ENCODE data around the gene FRMD4A. TPM values are rescaled to one million over a fixed set of nuclear protein-coding genes. Genes with fewer than 3 reads are reported as not detected.

Gene FRMD4A
- total RNA-seq, 1 donor from 2014 or later: 42.3 TPM

DNA sequence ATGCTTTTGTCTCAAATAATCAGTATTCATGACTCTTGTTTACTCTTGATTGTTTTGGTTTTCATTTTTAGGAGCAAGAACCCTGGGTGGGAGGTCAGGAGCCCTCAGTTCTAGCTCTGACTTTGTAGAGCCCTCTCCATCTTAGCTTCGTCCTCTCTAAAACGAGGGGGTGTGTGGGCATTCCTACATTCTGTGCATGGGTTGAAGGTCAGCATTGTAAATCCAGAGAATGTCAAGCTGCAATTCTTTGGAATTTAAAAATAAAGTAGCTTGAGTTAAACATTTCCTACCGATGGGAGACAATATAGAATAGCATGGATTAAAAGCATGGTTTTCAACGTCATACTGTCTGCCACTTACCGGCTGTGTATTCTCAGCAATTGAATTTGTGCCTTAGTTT lies 615.6 kb downstream of the FRMD4A start:
- intact Hi-C loops (cut with DNase I): no loop called here
- DNase-seq (ENCODE audit: missing footprints): no peak
- ATAC-seq: no peak

GRCh38 chr10:13712837-13713581 lies 617.7 kb downstream of the FRMD4A start:
- peak; percentile 81 for ATAC-seq
- intact Hi-C loops (cut with DNase I): no loop called here
- DNase-seq (ENCODE audit: missing footprints): peak; percentile 88

GRCh38 chr10:13712476-13712836 lies 618.3 kb downstream of the FRMD4A start:
- ATAC-seq (no peak), DNase-seq (ENCODE audit: missing footprints) (no peak)
- intact Hi-C loops (cut with DNase I): no loop called here

DNA sequence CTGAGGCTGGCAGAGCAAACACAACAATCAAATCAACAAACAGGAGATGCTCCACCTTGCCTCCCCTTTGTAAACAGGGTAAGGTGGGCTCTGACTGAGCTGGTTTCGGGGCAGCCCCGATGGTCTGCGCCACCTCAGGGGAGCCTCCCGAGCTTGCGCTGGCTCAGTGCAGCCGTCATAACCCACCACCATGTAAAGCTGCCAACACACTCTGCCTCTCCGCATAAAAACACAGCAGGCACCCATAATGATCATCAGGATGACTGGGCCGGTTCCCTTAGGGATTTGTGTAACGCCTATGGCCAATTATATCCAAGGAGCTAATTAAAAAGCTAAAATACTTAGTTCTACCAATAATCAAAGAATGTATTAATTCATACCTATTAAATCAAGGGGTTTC lies 619.4 kb downstream of the FRMD4A start:
- intact Hi-C loops (cut with DNase I): no loop called here
- ATAC-seq (no peak), DNase-seq (ENCODE audit: missing footprints) (no peak)

DNA sequence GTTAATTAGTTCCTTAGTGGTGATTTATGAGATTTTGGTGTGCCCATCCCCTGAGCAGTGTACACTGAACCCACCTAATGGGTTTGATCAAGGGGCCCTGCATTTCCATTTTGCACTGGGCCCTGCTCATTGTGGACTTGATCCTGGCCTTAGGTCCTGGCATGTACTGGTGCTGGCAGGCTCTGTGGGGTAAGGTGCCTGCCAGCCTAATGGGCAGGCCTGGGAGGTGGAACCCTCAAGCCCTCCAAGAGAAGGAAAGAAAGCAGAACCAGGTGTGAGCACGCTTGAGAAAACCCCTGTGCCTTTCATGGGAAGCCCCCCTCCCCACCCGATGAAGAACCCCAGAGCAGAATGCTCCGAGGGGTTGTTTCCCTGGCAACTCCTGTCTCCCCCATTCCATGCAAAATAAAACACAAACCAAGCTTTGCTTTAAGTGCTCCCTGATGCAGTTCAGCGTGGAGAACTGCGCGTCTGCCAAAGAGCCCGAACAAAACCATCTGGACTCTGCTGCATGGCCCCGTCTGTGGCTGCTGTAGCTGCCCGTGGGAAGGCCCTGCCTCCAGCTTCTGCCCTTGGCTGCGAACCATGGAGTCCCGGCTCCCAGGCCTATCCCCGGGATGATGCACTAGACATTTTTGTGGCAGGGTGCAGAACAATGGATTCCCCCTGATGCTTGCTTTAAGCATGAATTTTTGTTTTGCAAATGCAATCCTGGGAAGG lies 620.6 kb downstream of the FRMD4A start:
- intact Hi-C loops (cut with DNase I): loop anchor here (5.0 kb wide), 2 partner anchors 38 to 62 kb away; no protein-coding TSS in a partner anchor
- no peak for ATAC-seq
- no peak for DNase-seq (ENCODE audit: missing footprints)

GRCh38 chr10:13708256-13708990 lies 622.3 kb downstream of the FRMD4A start:
- intact Hi-C loops (cut with DNase I): loop anchor here (5.0 kb wide), 2 partner anchors 36 to 64 kb away; no protein-coding TSS in a partner anchor
- DNase-seq (ENCODE audit: missing footprints) (no peak), ATAC-seq (no peak)

DNA sequence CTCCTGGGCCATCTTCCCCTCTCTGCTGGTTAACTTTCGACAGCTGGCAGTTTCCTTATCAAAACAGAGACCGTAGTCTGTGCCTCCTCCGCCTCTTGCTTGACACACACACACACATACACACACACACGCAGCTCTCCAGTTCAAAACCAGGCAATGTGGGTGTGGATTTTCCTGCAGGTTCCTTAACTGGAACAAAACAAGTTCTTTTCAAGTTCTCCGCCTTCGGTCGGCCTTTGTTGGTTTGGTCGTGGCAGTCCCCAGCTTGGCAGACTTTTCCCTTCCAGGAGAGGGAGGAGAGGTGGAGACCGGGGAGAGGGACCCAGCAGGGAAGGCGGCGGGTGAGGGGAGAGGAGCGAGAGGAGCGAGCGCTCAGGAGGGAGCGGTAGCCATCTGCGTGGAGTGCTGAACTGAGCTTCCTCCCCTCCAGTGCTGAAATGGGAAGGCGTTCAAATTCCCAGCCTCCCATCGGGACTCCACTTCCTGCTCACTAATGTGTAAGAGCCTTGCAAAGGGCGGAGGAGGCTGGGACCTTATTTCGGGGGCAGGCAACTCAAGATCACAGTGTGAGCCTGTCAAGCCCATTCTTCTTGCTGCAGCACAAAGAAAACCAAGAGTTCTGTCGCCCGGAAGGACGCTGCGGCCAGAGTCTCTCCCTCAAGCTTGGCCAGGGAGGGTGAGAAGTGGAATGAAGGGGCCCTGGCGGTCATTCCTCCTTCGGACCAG lies 623.4 kb downstream of the FRMD4A start:
- intact Hi-C loops (cut with DNase I): loop anchor here (1.0 to 5.0 kb wide), 3 partner anchors 23 to 65 kb away; no protein-coding TSS in a partner anchor
- DNase-seq (ENCODE audit: missing footprints) (peak; percentile 88), ATAC-seq (peak; percentile 87)

- ATAC-seq (peak; percentile 6), DNase-seq (ENCODE audit: missing footprints) (no peak)
- intact Hi-C loops (cut with DNase I): loop anchor here (1.0 to 5.0 kb wide), 3 partner anchors 22 to 66 kb away; no protein-coding TSS in a partner anchor
Measured at GRCh38 chr10:13706604-13707003, 624.1 kb downstream of the FRMD4A start.

- intact Hi-C loops (cut with DNase I): loop anchor here (5.0 kb wide), 2 partner anchors 34 to 66 kb away; no protein-coding TSS in a partner anchor
- no peak for ATAC-seq
- DNase-seq (ENCODE audit: missing footprints): no peak
Measured at GRCh38 chr10:13706175-13706574, 624.5 kb downstream of the FRMD4A start.

GRCh38 chr10:13705526-13706174 lies 625.1 kb downstream of the FRMD4A start:
- intact Hi-C loops (cut with DNase I): loop anchor here (5.0 kb wide), 2 partner anchors 33 to 67 kb away; no protein-coding TSS in a partner anchor
- DNase-seq (ENCODE audit: missing footprints) (no peak), ATAC-seq (peak; percentile 62)

DNA sequence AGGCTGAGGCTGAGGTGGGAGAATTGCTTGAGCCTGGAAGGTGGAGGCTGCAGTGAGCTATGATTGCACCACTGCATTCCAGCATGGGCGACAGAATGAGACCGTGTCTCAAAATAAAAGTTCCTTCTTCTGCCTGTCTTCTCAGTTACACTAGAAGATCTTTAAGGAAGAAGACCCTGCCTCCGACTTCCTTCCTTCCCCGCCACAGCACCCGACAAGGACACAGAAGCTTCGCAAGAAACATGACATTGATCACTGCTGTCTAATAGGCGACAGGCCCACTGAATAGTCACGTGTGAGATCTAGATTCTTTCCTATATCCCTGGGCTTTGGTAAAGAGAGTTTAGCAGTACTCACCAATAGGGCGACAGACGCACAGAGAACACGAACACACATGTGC lies 625.8 kb downstream of the FRMD4A start:
- DNase-seq (ENCODE audit: missing footprints) (no peak), ATAC-seq (no peak)
- intact Hi-C loops (cut with DNase I): loop anchor here (5.0 kb wide), 2 partner anchors 33 to 67 kb away; no protein-coding TSS in a partner anchor

- no peak for ATAC-seq
- intact Hi-C loops (cut with DNase I): no loop called here
Measured at GRCh38 chr10:13703997-13704536, 626.7 kb downstream of the FRMD4A start.

GRCh38 chr10:13703101-13703818 lies 627.5 kb downstream of the FRMD4A start:
- intact Hi-C loops (cut with DNase I): no loop called here
- DNase-seq (ENCODE audit: missing footprints) (no peak), ATAC-seq (no peak)

More at GRCh38 chr10:13703997-13704536, 626.7 kb downstream of the FRMD4A start:
- no peak for DNase-seq (ENCODE audit: missing footprints)

DNA sequence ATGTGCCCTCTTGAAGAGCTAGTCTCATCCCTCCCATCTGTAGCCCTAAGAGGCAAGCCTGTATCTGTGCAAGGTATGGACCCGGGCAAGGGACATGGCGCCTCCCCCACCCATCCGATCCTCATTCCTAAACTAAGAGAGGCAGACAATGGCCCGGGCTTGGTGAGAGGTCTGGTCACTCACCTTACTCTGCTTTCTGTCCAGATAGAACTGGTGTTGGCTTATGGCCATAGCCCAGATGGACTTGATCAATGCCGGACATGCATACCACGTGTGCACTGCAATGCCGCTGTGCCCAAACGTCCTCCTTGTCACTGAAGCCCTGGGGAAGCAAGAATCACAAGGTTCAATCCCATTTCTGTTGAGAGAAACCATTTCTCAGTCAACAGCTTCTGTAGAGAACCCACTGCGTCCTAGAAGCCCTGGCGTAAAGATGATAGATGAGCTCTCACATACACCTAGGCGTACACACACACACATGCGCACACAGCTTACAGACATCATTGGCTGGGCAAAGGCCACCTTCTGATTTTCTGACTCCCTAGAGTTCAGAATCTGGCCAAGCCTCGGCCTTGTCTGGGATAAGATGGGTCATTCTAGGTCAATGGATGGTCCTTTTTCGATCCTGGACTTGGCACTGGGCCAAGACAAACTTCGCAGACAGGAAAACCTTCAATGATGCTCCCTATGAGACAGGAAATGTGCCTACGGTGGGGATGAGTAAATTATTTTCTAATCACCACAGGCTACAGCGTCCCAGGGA lies 629.4 kb downstream of the FRMD4A start:
- ATAC-seq (no peak), DNase-seq (ENCODE audit: missing footprints) (no peak)
- intact Hi-C loops (cut with DNase I): no loop called here

- DNase-seq (ENCODE audit: missing footprints) (no peak), ATAC-seq (no peak)
- intact Hi-C loops (cut with DNase I): no loop called here
Measured at GRCh38 chr10:13700473-13701144, 630.1 kb downstream of the FRMD4A start.

DNA sequence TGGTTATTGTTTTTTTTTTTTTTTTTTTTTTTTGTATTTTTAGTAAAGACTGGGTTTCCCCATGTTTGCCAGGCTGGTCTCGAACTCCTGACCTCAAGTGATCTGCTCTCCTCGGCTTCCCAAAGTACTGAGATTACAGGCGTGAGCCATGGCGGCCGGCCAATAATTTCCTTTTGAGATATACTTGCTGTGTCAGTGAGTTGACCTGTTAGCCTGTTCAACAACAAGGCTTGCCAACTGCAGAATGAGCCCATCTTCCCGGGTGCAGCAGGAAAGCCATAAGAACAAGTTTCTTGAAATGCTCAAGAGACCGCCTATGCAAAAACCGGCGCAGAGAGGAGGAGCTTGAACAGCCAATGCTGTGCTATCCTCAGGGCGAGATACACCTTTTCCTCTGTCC lies 631.5 kb downstream of the FRMD4A start:
- ATAC-seq: no peak
- intact Hi-C loops (cut with DNase I): no loop called here

More for the DNA sequence above, 631.5 kb downstream of the FRMD4A start:
- DNase-seq (ENCODE audit: missing footprints): no peak

Measured in Right ventricle myocardium inferior (tissue), 1 donor.